ENCODE results near the gene MAP7D3.
"Not testable (repeated sequence)": the region's sequence is repeated elsewhere in the genome, so short reads cannot be mapped to it uniquely, and the experiment has no call there.

The MAP7D3 gene

GRCh38 chrX:136171420-136171819 lies 79.8 kb downstream of the MAP7D3 start:
- DNase-seq: no peak

GRCh38 chrX:136170139-136170800 lies 80.9 kb downstream of the MAP7D3 start:
- DNase-seq: no peak

- DNase-seq: peak; percentile 48
Observed at GRCh38 chrX:136168929-136169735, 82.1 kb downstream of the MAP7D3 start.

GRCh38 chrX:136167989-136168388 lies 83.2 kb downstream of the MAP7D3 start:
- DNase-seq: not testable (repeated sequence)

- DNase-seq: no peak
Observed at GRCh38 chrX:136166221-136166855, 84.9 kb downstream of the MAP7D3 start.

- DNase-seq: no peak
Observed at GRCh38 chrX:136165406-136165805, 85.8 kb downstream of the MAP7D3 start.

GRCh38 chrX:136163689-136164088 lies 87.5 kb downstream of the MAP7D3 start:
- DNase-seq: no peak
